HG02852 (cell line): ENCODE results near the gene RGPD8.
A peak's percentile ranks its signal among the peaks of the same experiment; 100 is the strongest.
"Not testable (repeated sequence)": the region's sequence is repeated elsewhere in the genome, so short reads cannot be mapped to it uniquely, and the experiment has no call there.

Experiments
- ATAC-seq: cut with Tn5 transposase; IDR thresholded peaks from one replicate; pipeline ENCODE4 v1.9.1; 2021; ENCODE audit warnings: mild to moderate bottlenecking, moderate library complexity; ENCODE audit not compliant: unreplicated experiment

RGPD8 gene

GRCh38 chr2:112435716-112436431, 2.4 kb upstream of the RGPD8 start:
- ATAC-seq: not testable (repeated sequence)

DNA sequence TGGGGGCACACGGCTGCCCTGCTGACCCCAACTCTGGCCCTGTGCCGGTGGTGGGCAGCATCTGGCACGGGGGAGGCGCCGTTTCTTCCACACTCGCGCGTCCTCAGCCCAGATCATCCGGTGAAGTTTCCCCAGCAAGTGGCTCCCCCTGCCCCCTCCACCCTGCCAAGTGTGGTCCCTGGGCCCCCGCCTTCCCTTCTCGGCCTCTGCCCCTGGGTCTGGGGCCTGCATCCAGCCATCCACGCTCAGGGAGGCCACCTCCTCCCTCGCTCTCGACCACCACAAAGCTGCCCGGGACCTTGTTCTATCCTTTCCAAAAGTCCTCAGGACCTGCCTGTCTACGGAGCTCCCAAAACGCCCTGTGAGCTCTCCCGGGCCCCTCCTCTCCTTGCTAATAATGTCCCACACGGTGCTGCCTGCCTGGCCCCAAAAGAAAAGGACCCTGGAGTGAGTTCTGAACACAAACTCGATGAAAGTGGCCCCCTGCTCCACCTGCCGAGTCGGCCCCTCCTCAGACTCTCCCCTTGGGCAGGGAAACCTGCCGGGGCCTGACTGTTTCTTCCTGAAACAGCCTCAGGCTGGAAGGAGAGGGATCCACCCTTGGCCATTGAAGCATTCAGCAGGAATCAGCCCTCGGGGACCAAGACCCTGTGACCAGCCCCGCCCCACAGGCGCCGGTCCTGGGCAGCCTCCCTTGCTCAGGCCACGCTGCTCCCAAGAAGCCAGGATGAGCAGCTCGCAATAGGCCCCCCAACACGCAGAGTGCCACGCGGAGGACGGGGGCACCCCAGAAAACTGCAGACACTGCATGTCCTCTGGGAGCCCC, 1.7 kb upstream of the RGPD8 start:
- ATAC-seq: not testable (repeated sequence)

DNA sequence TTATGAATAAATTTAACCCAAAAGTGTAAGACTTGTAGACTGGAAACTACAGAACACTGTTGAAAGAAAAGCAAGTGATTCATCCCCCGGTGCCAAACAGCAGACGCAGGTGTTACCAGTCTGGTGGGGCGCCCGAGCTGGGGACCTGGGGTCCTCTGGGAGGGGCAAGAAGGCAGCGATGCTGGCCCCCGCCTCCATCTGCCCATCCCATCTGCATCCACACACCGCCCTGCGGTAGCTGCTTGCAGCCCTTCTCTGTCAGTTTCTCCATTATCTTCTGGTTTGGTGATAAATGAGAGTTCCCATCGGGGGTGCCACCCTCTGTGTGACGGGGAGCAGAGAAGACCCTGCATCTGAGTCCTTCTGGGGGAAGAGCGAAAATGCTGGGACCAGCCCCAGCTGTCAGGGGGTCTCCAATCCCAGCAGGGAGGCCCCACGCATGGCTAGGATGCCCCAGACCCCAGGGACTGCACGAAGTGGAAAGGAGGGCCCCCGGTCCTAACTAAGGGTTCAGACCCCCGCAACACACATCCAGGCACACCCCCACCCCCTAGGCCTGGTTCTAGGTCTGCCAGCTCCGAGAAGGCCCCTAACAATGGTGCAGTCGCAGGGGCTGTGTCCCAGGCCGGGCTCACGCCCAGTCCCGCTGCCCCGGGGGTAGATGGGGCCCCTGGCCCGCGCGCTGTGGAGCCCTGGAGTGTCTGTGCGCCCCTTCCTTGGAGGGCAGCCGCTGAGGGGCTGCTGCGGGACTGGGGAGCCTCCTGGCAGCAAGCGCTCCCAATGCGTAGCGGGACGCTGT, 686 bp upstream of the RGPD8 start:
- ATAC-seq: no peak

- peak; percentile 46 for ATAC-seq
Measured at GRCh38 chr2:112432735-112433479, 538 bp downstream of the RGPD8 start.

- ATAC-seq: not testable (repeated sequence)
Measured at GRCh38 chr2:112432390-112432734, 1.1 kb downstream of the RGPD8 start.

DNA sequence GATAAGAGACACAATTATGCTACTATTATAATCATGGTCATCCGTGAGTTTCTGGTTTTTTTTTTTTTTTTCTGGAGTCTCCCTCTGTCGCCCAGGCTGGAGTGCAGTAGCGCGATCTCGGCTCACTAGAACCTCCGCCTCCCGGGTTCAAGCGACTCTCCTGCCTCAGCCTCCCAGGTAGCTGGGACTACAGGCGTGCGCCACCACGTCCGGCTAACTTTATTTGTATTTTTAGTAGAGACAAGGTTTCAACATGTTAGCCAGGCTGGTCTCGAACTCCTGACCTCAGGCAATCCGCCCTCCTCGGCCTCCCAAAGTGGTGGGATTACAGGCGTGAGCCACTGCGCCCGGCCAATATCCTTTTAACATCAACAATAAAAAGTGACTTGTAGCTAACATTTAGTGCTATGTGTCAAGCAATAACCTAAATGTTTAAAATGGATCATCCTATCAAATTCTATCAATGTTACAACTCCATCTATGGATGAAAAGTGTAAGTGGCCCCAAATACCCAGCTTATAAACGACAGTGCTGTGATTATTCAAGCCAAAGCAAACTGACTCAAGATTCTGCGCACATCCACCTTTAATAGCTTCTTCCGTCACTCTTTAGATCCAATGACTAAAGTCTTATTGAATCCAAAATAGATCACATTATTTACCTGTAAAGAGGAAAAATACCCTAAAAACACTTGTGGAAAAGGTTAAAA, 1.7 kb downstream of the RGPD8 start:
- not testable (repeated sequence) for ATAC-seq

DNA sequence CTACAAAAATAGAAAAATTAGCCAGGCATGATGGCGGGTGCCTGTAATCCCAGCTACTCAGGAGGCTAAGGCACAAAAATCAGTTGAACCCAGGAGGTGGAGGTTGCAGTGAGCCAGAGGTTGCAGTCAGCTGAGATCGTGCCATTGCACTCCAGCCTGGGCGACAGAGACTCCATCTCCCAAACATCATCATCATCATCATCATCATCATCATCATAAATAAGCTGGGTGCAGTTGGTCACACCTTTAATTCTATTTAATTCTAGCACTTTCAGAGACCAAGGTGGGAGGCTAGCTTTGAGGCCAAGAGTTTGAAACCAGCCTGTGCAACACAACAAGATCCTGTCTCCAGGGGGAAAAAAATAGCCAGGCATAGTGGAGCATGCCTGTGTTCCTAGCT, 8.9 kb downstream of the RGPD8 start:
- ATAC-seq: not testable (repeated sequence)

- not testable (repeated sequence) for ATAC-seq
Measured at GRCh38 chr2:112416860-112417259, 16.6 kb downstream of the RGPD8 start.

DNA sequence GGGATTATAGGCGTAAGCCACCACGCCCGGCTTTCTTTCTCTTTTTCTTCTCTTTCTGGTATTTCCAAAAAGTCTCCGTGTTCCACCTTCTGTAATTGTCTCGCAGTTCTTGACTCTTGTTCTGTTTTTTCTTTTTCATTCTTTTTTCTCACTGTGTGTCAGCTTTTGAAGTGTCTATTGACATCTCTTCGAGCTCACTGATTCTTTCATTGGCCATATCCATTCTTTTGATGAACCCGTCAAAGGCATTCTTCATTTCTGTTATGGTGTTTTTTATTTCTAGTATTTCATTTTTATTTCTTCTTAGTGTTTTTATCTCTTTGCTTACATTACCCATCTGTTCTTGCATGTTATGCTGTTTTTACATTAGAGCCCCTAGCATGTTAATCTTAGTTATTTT, 73.4 kb downstream of the RGPD8 start:
- ATAC-seq: not testable (repeated sequence)

- ATAC-seq: not testable (repeated sequence)
Measured at GRCh38 chr2:112354335-112354734, 79.1 kb downstream of the RGPD8 start.

- not testable (repeated sequence) for ATAC-seq
Measured at GRCh38 chr2:112352809-112353603, 80.4 kb downstream of the RGPD8 start.

DNA sequence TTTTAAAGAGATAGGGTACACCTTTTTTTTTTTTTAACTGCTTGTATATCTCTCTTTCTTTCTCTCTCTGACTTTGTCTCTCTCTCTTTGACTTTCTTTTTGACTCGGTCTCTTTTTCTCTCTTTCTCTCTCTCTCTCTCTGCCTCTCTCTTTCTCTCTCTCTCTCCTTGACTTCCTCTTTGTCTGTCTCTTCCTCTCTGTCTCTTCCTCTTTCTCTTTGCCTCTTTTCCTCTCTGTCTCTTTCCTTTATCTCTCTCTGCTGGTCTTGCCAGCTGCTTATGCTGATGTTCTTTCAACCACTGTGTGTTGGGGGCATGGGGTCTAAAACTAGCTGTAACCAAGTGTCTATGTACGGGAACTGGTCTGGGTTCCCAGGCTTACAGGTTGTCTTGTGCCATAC, 81.2 kb downstream of the RGPD8 start:
- ATAC-seq: not testable (repeated sequence)

GRCh38 chr2:112345030-112346027, 88.1 kb downstream of the RGPD8 start:
- no peak for ATAC-seq

DNA sequence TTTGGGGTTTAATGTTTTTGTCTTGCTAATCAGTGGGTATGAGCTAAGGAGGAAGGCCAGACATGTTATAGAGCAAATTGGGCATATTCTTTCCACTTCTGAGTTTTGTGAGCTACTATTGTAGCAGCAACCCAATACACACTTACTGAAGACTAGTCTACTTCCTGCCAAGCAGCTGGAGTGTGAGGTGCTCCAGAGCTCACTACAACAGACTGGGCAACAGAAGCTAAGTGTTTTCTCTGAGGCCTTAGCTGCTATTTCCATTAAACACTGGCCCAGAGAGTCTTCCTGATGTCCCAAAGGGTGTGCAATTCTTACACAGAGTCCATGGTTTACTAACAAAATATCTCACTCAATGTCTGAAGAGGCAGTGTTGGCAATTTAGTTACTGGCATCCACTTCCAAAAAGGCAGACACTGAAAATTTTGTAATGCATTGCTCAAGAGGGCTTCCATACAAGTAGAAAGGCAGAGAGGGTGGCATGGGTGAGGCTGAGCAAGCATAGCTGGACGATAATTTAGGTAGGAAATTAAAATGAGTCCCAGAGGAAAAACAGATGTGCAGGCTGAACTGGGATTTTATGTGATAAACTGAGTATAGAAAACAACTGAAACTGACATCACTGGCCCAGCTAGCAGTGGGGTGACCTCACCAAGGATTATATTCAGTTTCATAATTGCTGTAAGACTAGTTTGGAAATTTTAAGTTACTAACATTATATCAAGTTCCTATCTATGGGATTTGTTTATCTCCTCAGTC, 89.4 kb downstream of the RGPD8 start:
- ATAC-seq: no peak

GRCh38 chr2:112342067-112342550, 91.3 kb downstream of the RGPD8 start:
- no peak for ATAC-seq

DNA sequence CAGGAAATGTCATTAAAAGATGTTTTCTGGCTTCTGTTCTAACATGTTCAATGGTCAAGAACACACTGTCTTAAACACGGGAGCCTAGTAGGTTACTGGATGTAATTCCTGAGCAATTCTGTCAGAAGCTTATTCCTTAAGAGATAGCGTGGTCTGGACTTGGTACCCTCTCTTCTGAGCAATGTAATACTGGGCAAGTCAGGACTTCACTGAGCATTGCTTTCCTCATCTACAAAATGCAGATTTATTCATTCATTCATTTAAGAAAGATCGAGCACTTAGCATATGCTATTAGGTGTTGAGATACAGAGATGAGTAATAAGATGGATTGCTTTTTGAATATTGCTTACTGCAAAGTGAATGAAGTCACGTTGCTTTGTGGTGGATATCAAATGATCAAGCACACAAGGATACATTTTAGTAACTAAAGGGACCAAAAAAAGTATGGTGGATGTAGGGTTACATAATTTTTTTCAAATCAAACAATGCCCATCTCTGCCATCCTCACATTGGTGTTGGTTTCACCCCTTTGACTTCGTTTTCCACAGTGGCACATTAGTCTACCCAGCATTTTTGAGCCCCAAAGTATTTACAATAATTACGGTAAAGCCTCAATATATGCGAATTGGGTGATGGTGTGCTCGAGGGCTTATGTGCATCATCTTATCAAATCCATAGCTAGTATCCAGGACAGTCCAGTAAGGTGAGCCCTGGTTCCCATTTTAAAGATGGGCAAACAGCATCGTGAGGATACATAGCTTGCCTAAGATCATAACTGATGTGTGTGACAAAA, 92.8 kb downstream of the RGPD8 start:
- no peak for ATAC-seq
